ENCODE results near the gene LYSET.
"Not testable (repeated sequence)": the region's sequence is repeated elsewhere in the genome, so short reads cannot be mapped to it uniquely, and the experiment has no call there.

DNA sequence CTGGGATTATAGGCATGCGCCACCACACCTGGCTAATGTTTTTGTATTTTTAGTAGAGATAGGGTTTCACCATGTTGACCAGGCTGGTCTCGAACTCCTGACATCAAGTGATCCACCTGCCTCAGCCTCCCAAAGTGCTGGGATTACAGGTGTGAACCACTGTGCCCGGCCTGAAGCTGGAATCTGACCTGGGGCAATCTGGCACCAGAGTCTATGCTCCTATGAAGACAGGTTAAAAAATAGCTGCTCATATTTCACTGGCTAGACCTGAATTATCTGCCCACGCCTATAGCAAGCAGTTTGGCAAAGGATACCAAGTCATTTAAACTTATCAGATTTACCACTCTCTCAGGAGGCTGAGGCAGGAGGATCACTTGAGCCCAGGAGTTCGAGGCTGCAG lies 10.4 kb upstream of the LYSET start:
- TF ChIP-seq, protein P1, sequence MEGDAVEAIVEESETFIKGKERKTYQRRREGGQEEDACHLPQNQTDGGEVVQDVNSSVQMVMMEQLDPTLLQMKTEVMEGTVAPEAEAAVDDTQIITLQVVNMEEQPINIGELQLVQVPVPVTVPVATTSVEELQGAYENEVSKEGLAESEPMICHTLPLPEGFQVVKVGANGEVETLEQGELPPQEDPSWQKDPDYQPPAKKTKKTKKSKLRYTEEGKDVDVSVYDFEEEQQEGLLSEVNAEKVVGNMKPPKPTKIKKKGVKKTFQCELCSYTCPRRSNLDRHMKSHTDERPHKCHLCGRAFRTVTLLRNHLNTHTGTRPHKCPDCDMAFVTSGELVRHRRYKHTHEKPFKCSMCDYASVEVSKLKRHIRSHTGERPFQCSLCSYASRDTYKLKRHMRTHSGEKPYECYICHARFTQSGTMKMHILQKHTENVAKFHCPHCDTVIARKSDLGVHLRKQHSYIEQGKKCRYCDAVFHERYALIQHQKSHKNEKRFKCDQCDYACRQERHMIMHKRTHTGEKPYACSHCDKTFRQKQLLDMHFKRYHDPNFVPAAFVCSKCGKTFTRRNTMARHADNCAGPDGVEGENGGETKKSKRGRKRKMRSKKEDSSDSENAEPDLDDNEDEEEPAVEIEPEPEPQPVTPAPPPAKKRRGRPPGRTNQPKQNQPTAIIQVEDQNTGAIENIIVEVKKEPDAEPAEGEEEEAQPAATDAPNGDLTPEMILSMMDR (IDR thresholded peaks at IDR 0.05) = not testable (repeated sequence)
- not testable (repeated sequence) for TF ChIP-seq POLR2A (IDR thresholded peaks at IDR 0.05; ENCODE audit: low read depth)
